Liver (tissue), 9 donors: Measurements from ENCODE around the gene AEBP1. TPM values are rescaled to one million over a fixed set of nuclear protein-coding genes. Genes with fewer than 3 reads are reported as not detected.

Source experiments
- DNase-seq: peaks from one replicate; pipeline ENCODE4 v3.0.0-alpha.2; 2017; ENCODE audit warnings: low spot score
- H3K27ac ChIP-seq, 2 donors: one replicate each; pipeline ENCODE4 v1.7.0; 2013; ENCODE audit warnings: inconsistent platforms in 2 of 2, low read length in 2 of 2, control low read depth in 1 of 2, low read depth in 1 of 2, mild to moderate bottlenecking in 1 of 2
- H3K27me3 ChIP-seq, 4 donors: one replicate each; pipeline versions ENCODE4 v1.6.1 to v1.7.0; 2013; ENCODE audit warnings: low read length in 3 of 4, inconsistent platforms in 1 of 4, mild to moderate bottlenecking in 1 of 4, moderate library complexity in 1 of 4; ENCODE audit not compliant: control insufficient read depth in 4 of 4, insufficient read depth in 4 of 4
- H3K36me3 ChIP-seq, 4 donors: one replicate each; pipeline versions ENCODE4 v1.6.1 to v1.7.0; 2013; ENCODE audit warnings: low read length in 3 of 4, mild to moderate bottlenecking in 3 of 4, low read depth in 1 of 4, moderate library complexity in 1 of 4; ENCODE audit not compliant: control insufficient read depth in 4 of 4, insufficient read depth in 3 of 4
- H3K4me1 ChIP-seq, 4 donors: one replicate each; pipeline versions ENCODE4 v1.6.1 to v1.7.0; 2013; ENCODE audit warnings: low read length in 3 of 4, mild to moderate bottlenecking in 3 of 4, moderate library complexity in 1 of 4; ENCODE audit not compliant: control insufficient read depth in 4 of 4, insufficient read depth in 4 of 4
- H3K4me3 ChIP-seq, 3 donors: one replicate each; pipeline versions ENCODE4 v1.6.1 to v1.7.0; 2013; ENCODE audit warnings: low read length in 3 of 3, control low read depth in 1 of 3, low read depth in 1 of 3, mild to moderate bottlenecking in 1 of 3
- H3K9ac ChIP-seq, 2 donors: one replicate each; pipeline ENCODE4 v1.7.0; 2013; ENCODE audit warnings: low read length in 2 of 2, mild to moderate bottlenecking in 2 of 2, moderate library complexity in 2 of 2, control low read depth in 1 of 2, low read depth in 1 of 2
- H3K9me3 ChIP-seq, 4 donors: one replicate each; pipeline versions ENCODE4 v1.6.1 to v1.7.0; 2013; ENCODE audit warnings: low read length in 3 of 4; ENCODE audit not compliant: control insufficient read depth in 4 of 4
- ATF3 ChIP-seq: IDR thresholded peaks from 2 replicates; pipeline ENCODE4 v1.6.1; 2016; ENCODE audit warnings: antibody characterized with exemption
- EGR1 ChIP-seq, 2 donors: IDR thresholded peaks; 2 replicates each; pipeline ENCODE4 v1.6.1; 2016 to 2018; ENCODE audit warnings: antibody characterized with exemption in 2 of 2, low read depth in 2 of 2
- FOXA1 ChIP-seq: IDR thresholded peaks from 2 replicates; pipeline ENCODE4 v1.6.1; 2016; ENCODE audit warnings: antibody characterized with exemption
- FOXA2 ChIP-seq: IDR thresholded peaks from 2 replicates; pipeline ENCODE4 v1.6.1; 2016; ENCODE audit warnings: antibody characterized with exemption
- GABPA ChIP-seq, 2 donors: IDR thresholded peaks in 1 of 2; conservative IDR thresholded peaks in 1 of 2; 2 replicates each; pipeline ENCODE4 v1.6.1; 2016; ENCODE audit warnings: antibody characterized with exemption in 2 of 2, mild to moderate bottlenecking in 1 of 2, moderate library complexity in 1 of 2
- HNF4A ChIP-seq, 2 donors: conservative IDR thresholded peaks; 2 replicates each; pipeline ENCODE4 v1.6.1; 2016; ENCODE audit warnings: antibody characterized with exemption in 2 of 2, mild to moderate bottlenecking in 2 of 2
- HNF4G ChIP-seq: IDR thresholded peaks from 2 replicates; pipeline ENCODE4 v1.6.1; 2016; ENCODE audit warnings: antibody characterized with exemption
- JUND ChIP-seq, 2 donors: IDR thresholded peaks; 2 replicates each; pipeline ENCODE4 v1.6.1; 2016; ENCODE audit warnings: antibody characterized with exemption in 2 of 2
- NR2F2 ChIP-seq: IDR thresholded peaks from 2 replicates; pipeline ENCODE4 v1.6.1; 2016; ENCODE audit warnings: antibody characterized with exemption
- RAD21 ChIP-seq, 2 donors: IDR thresholded peaks; 2 replicates each; pipeline ENCODE4 v1.6.1; 2016; ENCODE audit warnings: antibody characterized with exemption in 2 of 2, mild to moderate bottlenecking in 2 of 2
- RXRA ChIP-seq, 2 donors: IDR thresholded peaks; 2 replicates each; pipeline ENCODE4 v1.6.1; 2017 to 2018; ENCODE audit warnings: antibody characterized with exemption in 2 of 2, mild to moderate bottlenecking in 1 of 2
- SP1 ChIP-seq: IDR thresholded peaks from 2 replicates; pipeline ENCODE4 v1.6.1; 2018; ENCODE audit warnings: antibody characterized with exemption, mild to moderate bottlenecking
- TAF1 ChIP-seq: conservative IDR thresholded peaks from 2 replicates; pipeline ENCODE4 v1.6.1; 2016; ENCODE audit warnings: antibody characterized with exemption, mild to moderate bottlenecking
- YY1 ChIP-seq: IDR thresholded peaks from 2 replicates; pipeline ENCODE4 v1.6.1; 2016; ENCODE audit warnings: antibody characterized with exemption, mild to moderate bottlenecking
- ZBTB33 ChIP-seq: IDR thresholded peaks from 2 replicates; pipeline ENCODE4 v1.6.1; 2016; ENCODE audit warnings: antibody characterized with exemption
- WGBS: extraction: QIAGEN DNeasy Blood & Tissue Kit; methylation state at CpG from one replicate; pipeline ENCODE4 v1.1.7; 2013; 5-methylcytosine and 5-hydroxymethylcytosine counted together
- polyA plus RNA-seq, 2 donors: library from polyadenylated mRNA; stranded (reverse) in 1 of 2; unstranded in 1 of 2; fragments of 200-250 nt in 1 of 2; fragments of >200 nt in 1 of 2; fragmentation: Nextera tagmentation in 1 of 2; extraction: Ambion mirVana in 1 of 2; gene quantifications; one replicate each; pipeline versions ENCODE4 v1.2.1 to v1.2.3, GENCODE V29; 2013 to 2015
- total RNA-seq, 2 donors: library from RNA; depleted of rRNA; stranded (reverse); fragments of >200 nt; gene quantifications; one replicate each; pipeline ENCODE4 v1.2.3, GENCODE V29; 2014
- TF ChIP-seq, protein P1 (sequence below): fragments of 150-350 bp; IDR thresholded peaks from 2 replicates; pipeline ENCODE4 v1.5.1; 2017; ENCODE audit warnings: improper control_type of control experiment, low read depth, low read length; ENCODE audit not compliant: missing input control
- TF ChIP-seq, protein P2 (sequence below): IDR thresholded peaks from 2 replicates; pipeline ENCODE4 v1.6.1; 2016; ENCODE audit warnings: antibody characterized with exemption
- TF ChIP-seq, protein P3 (sequence below): IDR thresholded peaks from 2 replicates; pipeline ENCODE4 v1.6.1; 2016; ENCODE audit warnings: antibody characterized with exemption, mild to moderate bottlenecking
- donor health status: healthy.
- donor health status: healthy.
- donor health status: healthy.
- donor health status: healthy.
- donor health status: healthy.

AEBP1 gene
- total and polyA plus RNA-seq, 4 donors = 3.4 to 13.3 (median 7.7) TPM

DNA sequence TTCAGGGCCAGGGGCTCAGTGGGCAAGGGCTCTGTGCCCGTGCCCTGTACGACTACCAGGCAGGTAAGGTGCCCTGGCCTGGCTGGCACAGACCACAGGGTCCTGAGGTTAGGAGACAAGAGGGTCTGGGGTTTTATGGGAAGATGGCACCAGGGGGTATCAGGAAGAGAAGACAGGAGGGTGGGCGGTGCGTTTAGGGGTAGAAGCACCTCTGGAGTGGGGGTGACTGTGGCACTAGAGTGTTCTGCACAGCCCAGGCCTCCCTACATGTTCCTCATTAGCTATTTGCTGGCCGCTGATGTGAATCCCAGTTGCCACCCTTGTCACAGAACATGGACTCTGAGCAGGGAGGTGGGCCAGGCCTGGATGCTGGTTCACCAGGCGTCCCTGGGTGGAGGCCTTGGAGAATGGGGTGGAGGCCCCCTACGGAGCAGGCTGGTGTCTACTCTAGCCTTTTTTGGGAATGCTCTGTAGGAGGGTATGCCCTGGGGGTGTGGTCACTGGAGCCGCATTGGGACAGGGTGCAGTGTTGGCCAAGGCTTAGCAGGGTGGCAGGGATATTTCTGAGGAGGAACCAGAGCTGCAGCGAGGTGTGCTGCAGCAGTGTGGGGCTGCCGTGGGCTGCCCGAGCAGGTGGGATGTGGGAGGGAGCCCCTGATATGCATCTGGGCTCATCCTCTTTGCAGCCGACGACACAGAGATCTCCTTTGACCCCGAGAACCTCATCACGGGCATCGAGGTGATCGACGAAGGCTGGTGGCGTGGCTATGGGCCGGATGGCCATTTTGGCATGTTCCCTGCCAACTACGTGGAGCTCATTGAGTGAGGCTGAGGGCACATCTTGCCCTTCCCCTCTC lies 43.8 kb upstream of the AEBP1 start:
- no peaks in the 10 kb centered on the region for H3K27me3 ChIP-seq
- H3K36me3 ChIP-seq = peaks cover 19 to 53% (median 30%) of the 10 kb centered on the region in 4 donors
- no peak for TF ChIP-seq EGR1 (IDR thresholded peaks at IDR 0.05; ENCODE audit: low read depth in 2 of 2)
- TF ChIP-seq FOXA2 = no peak
- no peak for TF ChIP-seq ATF3
- no peak for TF ChIP-seq SP1
- no peak for TF ChIP-seq YY1
- TF ChIP-seq, protein P1, sequence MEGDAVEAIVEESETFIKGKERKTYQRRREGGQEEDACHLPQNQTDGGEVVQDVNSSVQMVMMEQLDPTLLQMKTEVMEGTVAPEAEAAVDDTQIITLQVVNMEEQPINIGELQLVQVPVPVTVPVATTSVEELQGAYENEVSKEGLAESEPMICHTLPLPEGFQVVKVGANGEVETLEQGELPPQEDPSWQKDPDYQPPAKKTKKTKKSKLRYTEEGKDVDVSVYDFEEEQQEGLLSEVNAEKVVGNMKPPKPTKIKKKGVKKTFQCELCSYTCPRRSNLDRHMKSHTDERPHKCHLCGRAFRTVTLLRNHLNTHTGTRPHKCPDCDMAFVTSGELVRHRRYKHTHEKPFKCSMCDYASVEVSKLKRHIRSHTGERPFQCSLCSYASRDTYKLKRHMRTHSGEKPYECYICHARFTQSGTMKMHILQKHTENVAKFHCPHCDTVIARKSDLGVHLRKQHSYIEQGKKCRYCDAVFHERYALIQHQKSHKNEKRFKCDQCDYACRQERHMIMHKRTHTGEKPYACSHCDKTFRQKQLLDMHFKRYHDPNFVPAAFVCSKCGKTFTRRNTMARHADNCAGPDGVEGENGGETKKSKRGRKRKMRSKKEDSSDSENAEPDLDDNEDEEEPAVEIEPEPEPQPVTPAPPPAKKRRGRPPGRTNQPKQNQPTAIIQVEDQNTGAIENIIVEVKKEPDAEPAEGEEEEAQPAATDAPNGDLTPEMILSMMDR = no peak
- TF ChIP-seq JUND (IDR thresholded peaks at IDR 0.05) = no peak
- TF ChIP-seq RXRA (IDR thresholded peaks at IDR 0.05) = no peak
- no peak for TF ChIP-seq HNF4G
- no peak for TF ChIP-seq HNF4A (conservative IDR thresholded peaks at IDR 0.05)
- TF ChIP-seq GABPA (IDR thresholded peaks at IDR 0.05 in 1 of 2, conservative IDR thresholded peaks at IDR 0.05 in 1 of 2) = no peak
- TF ChIP-seq, protein P2, sequence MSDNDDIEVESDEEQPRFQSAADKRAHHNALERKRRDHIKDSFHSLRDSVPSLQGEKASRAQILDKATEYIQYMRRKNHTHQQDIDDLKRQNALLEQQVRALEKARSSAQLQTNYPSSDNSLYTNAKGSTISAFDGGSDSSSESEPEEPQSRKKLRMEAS = no peak
- no peak for TF ChIP-seq FOXA1
- TF ChIP-seq TAF1 = no peak
- TF ChIP-seq RAD21 (IDR thresholded peaks at IDR 0.05) = no peak
- TF ChIP-seq NR2F2 = no peak
- no peak for TF ChIP-seq ZBTB33
- TF ChIP-seq, protein P3, sequence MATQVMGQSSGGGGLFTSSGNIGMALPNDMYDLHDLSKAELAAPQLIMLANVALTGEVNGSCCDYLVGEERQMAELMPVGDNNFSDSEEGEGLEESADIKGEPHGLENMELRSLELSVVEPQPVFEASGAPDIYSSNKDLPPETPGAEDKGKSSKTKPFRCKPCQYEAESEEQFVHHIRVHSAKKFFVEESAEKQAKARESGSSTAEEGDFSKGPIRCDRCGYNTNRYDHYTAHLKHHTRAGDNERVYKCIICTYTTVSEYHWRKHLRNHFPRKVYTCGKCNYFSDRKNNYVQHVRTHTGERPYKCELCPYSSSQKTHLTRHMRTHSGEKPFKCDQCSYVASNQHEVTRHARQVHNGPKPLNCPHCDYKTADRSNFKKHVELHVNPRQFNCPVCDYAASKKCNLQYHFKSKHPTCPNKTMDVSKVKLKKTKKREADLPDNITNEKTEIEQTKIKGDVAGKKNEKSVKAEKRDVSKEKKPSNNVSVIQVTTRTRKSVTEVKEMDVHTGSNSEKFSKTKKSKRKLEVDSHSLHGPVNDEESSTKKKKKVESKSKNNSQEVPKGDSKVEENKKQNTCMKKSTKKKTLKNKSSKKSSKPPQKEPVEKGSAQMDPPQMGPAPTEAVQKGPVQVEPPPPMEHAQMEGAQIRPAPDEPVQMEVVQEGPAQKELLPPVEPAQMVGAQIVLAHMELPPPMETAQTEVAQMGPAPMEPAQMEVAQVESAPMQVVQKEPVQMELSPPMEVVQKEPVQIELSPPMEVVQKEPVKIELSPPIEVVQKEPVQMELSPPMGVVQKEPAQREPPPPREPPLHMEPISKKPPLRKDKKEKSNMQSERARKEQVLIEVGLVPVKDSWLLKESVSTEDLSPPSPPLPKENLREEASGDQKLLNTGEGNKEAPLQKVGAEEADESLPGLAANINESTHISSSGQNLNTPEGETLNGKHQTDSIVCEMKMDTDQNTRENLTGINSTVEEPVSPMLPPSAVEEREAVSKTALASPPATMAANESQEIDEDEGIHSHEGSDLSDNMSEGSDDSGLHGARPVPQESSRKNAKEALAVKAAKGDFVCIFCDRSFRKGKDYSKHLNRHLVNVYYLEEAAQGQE = no peak
- no peak overlapping the region for H3K4me3 ChIP-seq
- WGBS = 94% methylated on average over 21 of the region's 21 CpGs
- H3K9me3 ChIP-seq = no peaks in the 10 kb centered on the region
- DNase-seq = no peak
- H3K9ac ChIP-seq = no peak overlapping the region
- peaks cover 10 to 23% (median 17%) of the 10 kb centered on the region in 4 donors for H3K4me1 ChIP-seq
- H3K27ac ChIP-seq = no peak overlapping the region
